HepG2 (cell line): ENCODE results near the gene PLOD3. TPM values are rescaled to one million over a fixed set of nuclear protein-coding genes. Genes with fewer than 3 reads are reported as not detected.
A peak's percentile ranks its signal among the peaks of the same experiment; 100 is the strongest.

Experiments
- AGO2 ChIP-seq: fragments of 200-400 bp; formaldehyde crosslinking; optimal IDR thresholded peaks from 2 replicates; pipeline ENCODE3; 2017; ENCODE audit warnings: mild to moderate bottlenecking, low read depth, low read length, moderate library complexity
- ASH2L ChIP-seq: fragments of 300-600, 200-600 bp; sonication (generic); IDR thresholded peaks from 2 replicates; pipeline ENCODE4 v1.7.0; 2017; ENCODE audit warnings: low read depth, mild to moderate bottlenecking, moderate library complexity, mixed read lengths, low read length; ENCODE audit not compliant: insufficient read length
- ELF3 ChIP-seq: IDR thresholded peaks from 2 replicates; pipeline ENCODE4 v1.6.1; 2016; ENCODE audit warnings: missing genetic modification reagents, missing compliant biosample characterization
- HMGA1 ChIP-seq: sonication (generic); formaldehyde crosslinking; conservative IDR thresholded peaks from 2 replicates; pipeline ENCODE4 v1.4.0; 2020; ENCODE audit warnings: missing genetic modification reagents
- IRF2 ChIP-seq: IDR thresholded peaks from 2 replicates; pipeline ENCODE4 v1.6.1; 2018; ENCODE audit warnings: missing genetic modification reagents, missing compliant biosample characterization
- KLF6 ChIP-seq: IDR thresholded peaks from 2 replicates; pipeline ENCODE4 v1.8.0; 2016; ENCODE audit warnings: missing biosample characterization, missing genetic modification reagents
- NFAT5 ChIP-seq: sonication (generic); formaldehyde crosslinking; IDR thresholded peaks from 2 replicates; pipeline ENCODE4 v1.4.0; 2020; ENCODE audit warnings: missing genetic modification reagents
- NFRKB ChIP-seq: fragments of 450-650 bp; IDR thresholded peaks from 2 replicates; pipeline ENCODE4 v1.6.1; 2017
- NR2F2 ChIP-seq: IDR thresholded peaks from 2 replicates; pipeline ENCODE4 v1.6.1; 2012; ENCODE audit warnings: low read depth, inconsistent platforms, borderline replicate concordance
- ONECUT2 ChIP-seq: sonication (generic); formaldehyde crosslinking; IDR thresholded peaks from 2 replicates; pipeline ENCODE4 v1.4.0; 2020; ENCODE audit warnings: missing genetic modification reagents
- RELA ChIP-seq: sonication (generic); formaldehyde crosslinking; IDR thresholded peaks from 2 replicates; pipeline ENCODE4 v1.4.0; 2020; ENCODE audit warnings: missing genetic modification reagents
- RORA ChIP-seq: sonication (generic); formaldehyde crosslinking; IDR thresholded peaks from 2 replicates; pipeline ENCODE4 v1.5.0; 2020; ENCODE audit warnings: mild to moderate bottlenecking, missing genetic modification reagents, moderate library complexity
- SIN3A ChIP-seq: IDR thresholded peaks from 2 replicates; pipeline ENCODE4 v1.6.1; 2011; ENCODE audit warnings: low read depth, mild to moderate bottlenecking, control low read depth, low read length, borderline replicate concordance
- SRY ChIP-seq: sonication (generic); formaldehyde crosslinking; IDR thresholded peaks from 2 replicates; pipeline ENCODE4 v1.8.0; 2022; ENCODE audit warnings: mild to moderate bottlenecking, missing genetic modification reagents
- TFAP4 ChIP-seq: sonication (generic); IDR thresholded peaks from 2 replicates; pipeline ENCODE4 v1.6.1; 2016; ENCODE audit warnings: low read depth, borderline replicate concordance
- ZNF331 ChIP-seq: sonication (generic); formaldehyde crosslinking; IDR thresholded peaks from 2 replicates; pipeline ENCODE4 v1.4.0; 2020; ENCODE audit warnings: missing genetic modification reagents
- ZNF441 ChIP-seq: sonication (generic); formaldehyde crosslinking; IDR thresholded peaks from 2 replicates; pipeline ENCODE4 v1.7.0; 2021; ENCODE audit warnings: missing genetic modification reagents, borderline replicate concordance
- ZNF605 ChIP-seq: sonication (generic); formaldehyde crosslinking; IDR thresholded peaks from 2 replicates; pipeline ENCODE4 v1.8.0; 2022; ENCODE audit warnings: mild to moderate bottlenecking, missing genetic modification reagents
- ZNF644 ChIP-seq: IDR thresholded peaks from 2 replicates; pipeline ENCODE4 v1.6.1; 2016; ENCODE audit warnings: low read depth
- ZNF761 ChIP-seq: sonication (generic); formaldehyde crosslinking; conservative IDR thresholded peaks from 2 replicates; pipeline ENCODE4 v1.4.0; 2020; ENCODE audit warnings: mild to moderate bottlenecking, missing genetic modification reagents
- ZNF784 ChIP-seq: sonication (generic); formaldehyde crosslinking; IDR thresholded peaks from 2 replicates; pipeline ENCODE4 v1.5.1; 2020; ENCODE audit warnings: missing genetic modification reagents, mild to moderate bottlenecking, borderline replicate concordance
- polyA plus RNA-seq, 8 experiments: library from polyadenylated mRNA; depleted of rRNA in 3 of 8; stranded (reverse) in 7 of 8; unstranded in 1 of 8; fragments of >200 nt; fragmentation: Illumina TruSeq in 4 of 8; extraction: Trizol in 4 of 8; gene quantifications; 2 replicates each; pipeline versions ENCODE4 v1.2.1 to v1.2.3, GENCODE V29; 2011 to 2016; ENCODE audit warnings: low read depth in 4 of 8, missing spikeins in 1 of 8, mixed read lengths in 1 of 8; ENCODE audit not compliant: insufficient read depth in 1 of 8
- total RNA-seq, 5 experiments: library from RNA; depleted of rRNA; stranded (reverse); fragments of >200 nt; fragmentation: Illumina TruSeq; extraction: Trizol; gene quantifications; 2 replicates each; pipeline ENCODE4 v1.2.3, GENCODE V29; 2016; ENCODE audit warnings: low read depth in 1 of 5
- TF ChIP-seq, protein P1 (sequence below): conservative IDR thresholded peaks from 2 replicates; pipeline ENCODE4 v1.6.1; 2018; ENCODE audit warnings: missing genetic modification reagents
- TF ChIP-seq, protein P2 (sequence below): sonication (generic); formaldehyde crosslinking; IDR thresholded peaks from 2 replicates; pipeline ENCODE4 v1.8.0; 2022; ENCODE audit warnings: missing genetic modification reagents, mild to moderate bottlenecking, inconsistent platforms, borderline replicate concordance

The PLOD3 gene
- total and polyA plus RNA-seq, 2 of the 13 experiments (the other 11 are each of a cell fraction or from before 2014, with no cell fraction given): 65.8 to 67.4 TPM

DNA sequence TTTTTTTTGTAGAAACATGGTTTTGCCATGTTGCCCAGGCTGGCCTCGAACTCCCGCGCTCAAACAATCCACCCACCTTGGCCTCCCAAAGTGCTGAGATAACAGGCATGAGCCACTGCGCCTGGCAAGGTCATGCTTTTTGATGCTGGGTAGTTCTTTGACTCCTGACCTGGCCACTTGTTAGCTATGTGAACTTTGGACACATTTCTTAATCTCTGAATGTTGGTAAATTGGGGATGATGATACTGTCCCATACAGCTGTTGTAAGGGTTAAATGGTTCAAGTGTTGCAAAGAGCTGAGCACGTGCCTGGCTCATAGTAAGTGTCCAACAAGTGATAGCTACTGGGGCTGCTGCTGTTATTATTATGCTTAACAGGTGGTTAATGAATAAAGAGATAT lies 2.9 kb upstream of the PLOD3 start (continued):
- TF ChIP-seq, protein P1, sequence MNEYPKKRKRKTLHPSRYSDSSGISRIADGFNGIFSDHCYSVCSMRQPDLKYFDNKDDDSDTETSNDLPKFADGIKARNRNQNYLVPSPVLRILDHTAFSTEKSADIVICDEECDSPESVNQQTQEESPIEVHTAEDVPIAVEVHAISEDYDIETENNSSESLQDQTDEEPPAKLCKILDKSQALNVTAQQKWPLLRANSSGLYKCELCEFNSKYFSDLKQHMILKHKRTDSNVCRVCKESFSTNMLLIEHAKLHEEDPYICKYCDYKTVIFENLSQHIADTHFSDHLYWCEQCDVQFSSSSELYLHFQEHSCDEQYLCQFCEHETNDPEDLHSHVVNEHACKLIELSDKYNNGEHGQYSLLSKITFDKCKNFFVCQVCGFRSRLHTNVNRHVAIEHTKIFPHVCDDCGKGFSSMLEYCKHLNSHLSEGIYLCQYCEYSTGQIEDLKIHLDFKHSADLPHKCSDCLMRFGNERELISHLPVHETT (CRISPR knock-in tag): no peak
- TF ChIP-seq KLF6 (CRISPR knock-in tag) (no peak), RELA (CRISPR knock-in tag) (no peak), SRY (CRISPR knock-in tag) (no peak), ZNF331 (peak; percentile 38; the same call in 1 of the 2 replicates), ONECUT2 (no peak), TFAP4 (peak; percentile 12; the same call in 1 of the 2 replicates), ASH2L (no peak), ZNF605 (CRISPR knock-in tag) (no peak), ELF3 (CRISPR knock-in tag) (no peak), AGO2 (no peak), NR2F2 (peak; percentile 61), IRF2 (CRISPR knock-in tag) (no peak), NFAT5 (CRISPR knock-in tag) (no peak), HMGA1 (CRISPR knock-in tag) (no peak), ZNF441 (CRISPR knock-in tag) (no peak), ZNF644 (CRISPR knock-in tag) (peak; percentile 58), NFRKB (no peak), RORA (CRISPR knock-in tag) (no peak), ZNF784 (CRISPR knock-in tag) (no peak), ZNF761 (CRISPR knock-in tag) (no peak), SIN3A (no peak)
- TF ChIP-seq, protein P2, sequence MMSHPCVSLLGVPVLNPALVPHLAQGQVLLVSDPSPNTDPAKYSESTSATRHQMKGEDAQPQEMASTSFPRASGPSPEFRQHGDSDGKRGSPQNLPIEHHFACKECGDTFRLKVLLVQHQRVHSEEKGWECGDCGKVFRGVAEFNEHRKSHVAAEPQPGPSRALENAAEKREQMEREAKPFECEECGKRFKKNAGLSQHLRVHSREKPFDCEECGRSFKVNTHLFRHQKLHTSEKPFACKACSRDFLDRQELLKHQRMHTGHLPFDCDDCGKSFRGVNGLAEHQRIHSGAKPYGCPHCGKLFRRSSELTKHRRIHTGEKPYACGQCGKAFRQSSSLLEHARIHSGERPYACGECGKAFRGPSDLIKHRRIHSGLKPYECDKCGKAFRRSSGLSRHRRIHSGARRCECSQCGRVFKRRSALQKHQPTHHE (CRISPR knock-in tag): no peak
